ENCODE data around the gene TENM3.

TENM3 gene

DNA sequence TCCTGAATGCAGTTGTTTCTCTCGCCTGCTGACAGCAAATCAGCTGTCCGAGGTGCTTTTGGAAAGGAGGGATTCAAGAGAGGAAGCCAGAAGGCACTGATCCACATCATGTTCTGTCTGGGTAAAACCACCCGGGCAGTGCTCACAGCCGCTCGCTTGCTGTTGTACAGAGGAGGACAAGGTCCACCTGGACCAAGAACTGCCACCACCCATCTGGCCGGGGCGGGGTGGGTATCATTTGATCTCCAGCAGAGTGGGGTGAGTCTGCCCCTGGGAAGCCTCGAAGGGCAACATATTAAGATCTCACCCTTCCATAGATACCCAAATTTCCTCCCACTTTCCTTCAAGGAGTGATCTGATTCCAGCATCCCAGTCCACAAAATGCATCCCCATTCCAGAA is 560.9 kb downstream of the TENM3 start:
- H3K9me3 ChIP-seq (ENCODE audit: insufficient read depth, low read length), result no peaks in the 10 kb centered on the region
- no peak overlapping the region for H3K27ac ChIP-seq (ENCODE audit: low read depth, low read length)
- H3F3A ChIP-seq (ENCODE audit: insufficient read depth), result no peaks in the 10 kb centered on the region
- H2AFZ ChIP-seq (ENCODE audit: low read depth, low read length, severe bottlenecking), result no peak overlapping the region
- no peaks in the 10 kb centered on the region for H3K27me3 ChIP-seq (ENCODE audit: low read length)
- TF ChIP-seq, protein P1, sequence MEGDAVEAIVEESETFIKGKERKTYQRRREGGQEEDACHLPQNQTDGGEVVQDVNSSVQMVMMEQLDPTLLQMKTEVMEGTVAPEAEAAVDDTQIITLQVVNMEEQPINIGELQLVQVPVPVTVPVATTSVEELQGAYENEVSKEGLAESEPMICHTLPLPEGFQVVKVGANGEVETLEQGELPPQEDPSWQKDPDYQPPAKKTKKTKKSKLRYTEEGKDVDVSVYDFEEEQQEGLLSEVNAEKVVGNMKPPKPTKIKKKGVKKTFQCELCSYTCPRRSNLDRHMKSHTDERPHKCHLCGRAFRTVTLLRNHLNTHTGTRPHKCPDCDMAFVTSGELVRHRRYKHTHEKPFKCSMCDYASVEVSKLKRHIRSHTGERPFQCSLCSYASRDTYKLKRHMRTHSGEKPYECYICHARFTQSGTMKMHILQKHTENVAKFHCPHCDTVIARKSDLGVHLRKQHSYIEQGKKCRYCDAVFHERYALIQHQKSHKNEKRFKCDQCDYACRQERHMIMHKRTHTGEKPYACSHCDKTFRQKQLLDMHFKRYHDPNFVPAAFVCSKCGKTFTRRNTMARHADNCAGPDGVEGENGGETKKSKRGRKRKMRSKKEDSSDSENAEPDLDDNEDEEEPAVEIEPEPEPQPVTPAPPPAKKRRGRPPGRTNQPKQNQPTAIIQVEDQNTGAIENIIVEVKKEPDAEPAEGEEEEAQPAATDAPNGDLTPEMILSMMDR (IDR thresholded peaks at IDR 0.05; ENCODE audit: insufficient read depth, low read length, poor library complexity, severe bottlenecking), result no peak
- TF ChIP-seq EZH2phosphoT487 (conservative IDR thresholded peaks at IDR 0.05; ENCODE audit: low read length), result no peak
- no peaks in the 10 kb centered on the region for H3K9me2 ChIP-seq (replicated peaks; ENCODE audit: insufficient read depth, low read length)
- no peaks in the 10 kb centered on the region for H4K20me1 ChIP-seq (ENCODE audit: low read depth, low read length)
- no peak overlapping the region for H3K9ac ChIP-seq (ENCODE audit: low read length)
- no peaks in the 10 kb centered on the region for H3K79me2 ChIP-seq (ENCODE audit: insufficient read depth, low read length)
- no peak overlapping the region for H3K4me2 ChIP-seq (ENCODE audit: low read depth, low read length, poor library complexity, severe bottlenecking)
- no peak overlapping the region for H3K4me3 ChIP-seq (ENCODE audit: insufficient read depth, low read length, poor library complexity, severe bottlenecking)
- H3K36me3 ChIP-seq (ENCODE audit: low read length), result no peaks in the 10 kb centered on the region

DNA sequence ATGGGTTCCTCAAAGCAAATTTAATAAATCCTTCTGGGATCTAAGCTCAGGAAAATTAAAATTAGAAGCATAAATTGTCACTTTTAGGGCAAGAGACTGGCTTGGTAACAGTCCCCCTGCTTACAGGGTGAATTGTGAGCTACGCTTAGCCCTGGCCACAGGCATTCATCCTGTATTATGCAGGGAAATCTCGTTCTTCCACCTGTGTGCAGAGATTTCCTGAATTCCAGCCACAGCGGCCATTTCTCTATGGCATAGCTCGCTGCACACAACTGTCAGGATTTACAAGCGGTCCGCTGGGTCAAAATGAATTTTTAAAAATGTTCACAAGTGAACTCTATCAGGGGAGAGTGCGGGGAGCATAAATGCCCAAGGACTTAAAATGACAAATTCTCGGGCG is 562.1 kb downstream of the TENM3 start:
- H3K79me2 ChIP-seq (ENCODE audit: insufficient read depth, low read length), result no peaks in the 10 kb centered on the region
- no peaks in the 10 kb centered on the region for H3F3A ChIP-seq (ENCODE audit: insufficient read depth)

GRCh38 chr4:182805750-182806149 is 562.5 kb downstream of the TENM3 start:
- no peaks in the 10 kb centered on the region for H3K27me3 ChIP-seq (ENCODE audit: low read length)
- H3K79me2 ChIP-seq (ENCODE audit: insufficient read depth, low read length), result no peaks in the 10 kb centered on the region
- no peak overlapping the region for H2AFZ ChIP-seq (ENCODE audit: low read depth, low read length, severe bottlenecking)
- no peak overlapping the region for H3K4me2 ChIP-seq (ENCODE audit: low read depth, low read length, poor library complexity, severe bottlenecking)
- no peaks in the 10 kb centered on the region for H3K9me3 ChIP-seq (ENCODE audit: insufficient read depth, low read length)
- H3K9me2 ChIP-seq (replicated peaks; ENCODE audit: insufficient read depth, low read length), result no peaks in the 10 kb centered on the region
- TF ChIP-seq, protein P1 (IDR thresholded peaks at IDR 0.05; ENCODE audit: insufficient read depth, low read length, poor library complexity, severe bottlenecking), result no peak
- TF ChIP-seq EZH2phosphoT487 (conservative IDR thresholded peaks at IDR 0.05; ENCODE audit: low read length), result no peak
- H3K9ac ChIP-seq (ENCODE audit: low read length), result no peak overlapping the region
- no peak overlapping the region for H3K27ac ChIP-seq (ENCODE audit: low read depth, low read length)
- H4K20me1 ChIP-seq (ENCODE audit: low read depth, low read length), result no peaks in the 10 kb centered on the region
- no peaks in the 10 kb centered on the region for H3F3A ChIP-seq (ENCODE audit: insufficient read depth)
- H3K4me3 ChIP-seq (ENCODE audit: insufficient read depth, low read length, poor library complexity, severe bottlenecking), result no peak overlapping the region
- H3K36me3 ChIP-seq (ENCODE audit: low read length), result no peaks in the 10 kb centered on the region

More for the DNA sequence above, 562.1 kb downstream of the TENM3 start:
- no peak overlapping the region for H3K27ac ChIP-seq (ENCODE audit: low read depth, low read length)
- no peak for TF ChIP-seq EZH2phosphoT487 (conservative IDR thresholded peaks at IDR 0.05; ENCODE audit: low read length)
- TF ChIP-seq, protein P1 (IDR thresholded peaks at IDR 0.05; ENCODE audit: insufficient read depth, low read length, poor library complexity, severe bottlenecking), result no peak
- no peak overlapping the region for H3K4me2 ChIP-seq (ENCODE audit: low read depth, low read length, poor library complexity, severe bottlenecking)
- H4K20me1 ChIP-seq (ENCODE audit: low read depth, low read length), result no peaks in the 10 kb centered on the region
- H3K36me3 ChIP-seq (ENCODE audit: low read length), result no peaks in the 10 kb centered on the region
- no peaks in the 10 kb centered on the region for H3K27me3 ChIP-seq (ENCODE audit: low read length)
- no peaks in the 10 kb centered on the region for H3K9me3 ChIP-seq (ENCODE audit: insufficient read depth, low read length)
- H3K9ac ChIP-seq (ENCODE audit: low read length), result no peak overlapping the region
- H3K4me3 ChIP-seq (ENCODE audit: insufficient read depth, low read length, poor library complexity, severe bottlenecking), result no peak overlapping the region
- H2AFZ ChIP-seq (ENCODE audit: low read depth, low read length, severe bottlenecking), result no peak overlapping the region
- H3K9me2 ChIP-seq (replicated peaks; ENCODE audit: insufficient read depth, low read length), result no peaks in the 10 kb centered on the region
